ENCODE results near the gene LSM8. TPM values are rescaled to one million over a fixed set of nuclear protein-coding genes. Genes with fewer than 3 reads are reported as not detected.

The LSM8 gene
- total and polyA plus RNA-seq, 2 donors (not counting 3 experiments of a cell fraction or from before 2014, with no cell fraction given), result 26.8 to 34.1 TPM

- POLR2A ChIA-PET, result no interaction called here
- FAIRE-seq, result no peak
Observed at GRCh38 chr7:118148930-118149329, 35.0 kb upstream of the LSM8 start.

More at GRCh38 chr7:118148930-118149329, 35.0 kb upstream of the LSM8 start:
- no peaks in the 10 kb centered on the region for H4K20me1 ChIP-seq (replicated peaks; ENCODE audit: control insufficient read depth, extremely low read depth, insufficient read depth, low read length)
- no peak overlapping the region for H2AFZ ChIP-seq (ENCODE audit: low read depth, low read length)
- no peaks in the 10 kb centered on the region for H3K9me1 ChIP-seq (replicated peaks; ENCODE audit: control insufficient read depth, extremely low read depth, insufficient read depth, low read length)
- peaks cover 0 to 6% of the 10 kb centered on the region in 2 experiments for H3K27me3 ChIP-seq (ENCODE audit: control insufficient read depth in 2 of 2, insufficient read depth in 2 of 2, low read length in 2 of 2)
- H3K4me2 ChIP-seq (ENCODE audit: insufficient read depth, low read length), result no peak overlapping the region
- CTCF ChIA-PET, result interaction anchor here (1.0 kb wide), 1 partner anchor 10 kb away, joined by 4 read pairs; no protein-coding TSS in a partner anchor
- H3K36me3 ChIP-seq (ENCODE audit: control insufficient read depth in 2 of 2, extremely low read depth in 1 of 2, insufficient read depth in 2 of 2, low read length in 2 of 2), result no peaks in the 10 kb centered on the region
- TF ChIP-seq EZH2 (IDR thresholded peaks at IDR 0.05; ENCODE audit: borderline replicate concordance, low read depth, low read length, severe bottlenecking) (no peak), MYC (IDR thresholded peaks at IDR 0.05; ENCODE audit: low read depth, low read length) (no peak), POLR2A (IDR thresholded peaks at IDR 0.05; ENCODE audit: low read depth, low read length) (no peak), MAX (IDR thresholded peaks at IDR 0.05; ENCODE audit: insufficient read depth, insufficient read length) (no peak), POLR2AphosphoS5 (IDR thresholded peaks at IDR 0.05; ENCODE audit: insufficient read depth, low read depth, low read length) (no peak), GATA2 (IDR thresholded peaks at IDR 0.05; ENCODE audit: insufficient read depth, insufficient read length, low read depth, low read length) (no peak), FOS (IDR thresholded peaks at IDR 0.05; ENCODE audit: borderline replicate concordance, insufficient read depth, low read length) (no peak), JUN (IDR thresholded peaks at IDR 0.05; ENCODE audit: borderline replicate concordance, insufficient read depth, insufficient read length, low read depth) (no peak), CTCF (IDR thresholded peaks at IDR 0.05; ENCODE audit: extremely low read depth in 1 of 2, insufficient read depth in 1 of 2, low read depth in 1 of 2, low read length in 2 of 2) (no peak)
- no peak overlapping the region for H3K4me3 ChIP-seq (replicated peaks in 1 of 3; ENCODE audit: insufficient read depth in 1 of 3, low read depth in 1 of 3, low read length in 3 of 3)
- no peaks in the 10 kb centered on the region for H3K4me1 ChIP-seq (ENCODE audit: control insufficient read depth, extremely low read depth, insufficient read depth, low read length)
- BruUV-seq (replicated peaks), result no TSS peak
- no peak overlapping the region for H3K9ac ChIP-seq (replicated peaks; ENCODE audit: extremely low read depth, insufficient read depth, low read length)
- H3K79me2 ChIP-seq (ENCODE audit: control insufficient read depth, insufficient read depth, low read length), result no peaks in the 10 kb centered on the region
- H3K9me3 ChIP-seq (replicated peaks; ENCODE audit: control insufficient read depth, insufficient read depth, low read length), result no peaks in the 10 kb centered on the region
- dilution Hi-C loops (cut with MboI; ENCODE audit: extremely low pct_ligation_motif_present, low sequenced_read_pairs), result no loop called here
- DNase-seq (ENCODE audit: low read depth, low spot score), result no peak
- intact Hi-C loops (cut with micrococcal nuclease), result no loop called here
- H3K27ac ChIP-seq (ENCODE audit: insufficient read depth, low read depth, low read length), result no peak overlapping the region
